ENCODE data around the gene PKIG. TPM values are rescaled to one million over a fixed set of nuclear protein-coding genes. Genes with fewer than 3 reads are reported as not detected.
A peak's percentile ranks its signal among the peaks of the same experiment; 100 is the strongest.
"Not testable (repeated sequence)": the region's sequence is repeated elsewhere in the genome, so short reads cannot be mapped to it uniquely, and the experiment has no call there.

The PKIG gene
- total and polyA plus RNA-seq, 2 donors = 65.1 to 277 TPM

DNA sequence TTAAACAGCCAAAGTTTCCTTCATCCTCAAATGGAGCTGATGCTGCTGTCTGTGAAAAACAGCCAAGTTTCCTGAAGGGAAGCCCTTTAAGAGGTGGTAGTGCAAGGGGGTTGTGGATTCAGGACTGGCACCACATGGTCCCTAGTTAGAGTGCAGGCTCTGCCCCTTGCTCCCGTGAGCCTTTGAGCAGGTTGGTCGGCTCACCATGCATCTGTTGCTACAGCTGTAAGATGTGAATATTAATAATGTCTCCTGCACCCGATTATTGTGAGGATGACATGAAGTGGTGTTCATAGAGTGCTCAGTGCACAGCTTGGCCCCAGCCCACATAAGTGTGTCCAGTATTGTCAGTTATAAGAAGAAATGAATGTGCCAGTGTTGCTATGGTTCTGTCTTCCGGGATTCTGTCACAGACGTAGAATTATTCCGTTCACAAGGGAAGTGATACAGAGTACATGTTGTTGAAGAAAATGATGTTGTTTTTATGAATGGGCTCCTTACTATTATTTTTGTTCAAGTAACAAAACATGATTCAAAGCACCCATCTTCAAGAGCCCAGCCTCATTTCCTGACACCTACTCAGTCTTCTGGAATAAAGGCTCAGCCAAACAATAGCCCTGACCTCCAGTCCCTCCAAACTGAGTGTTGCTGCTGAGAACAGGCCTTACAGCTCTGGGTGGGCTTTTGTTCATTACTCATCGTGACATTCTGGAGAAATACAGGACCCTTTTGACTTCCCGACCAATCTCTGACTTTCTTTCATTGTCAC is 2.9 kb upstream of the PKIG start:
- no peaks in the 10 kb centered on the region for H3K36me3 ChIP-seq (ENCODE audit: insufficient read depth)
- WGBS = 67% methylated on average over 8 of the region's 8 CpGs
- H3K4me3 ChIP-seq (ENCODE audit: low read depth, low read length) = no peak overlapping the region
- no peaks in the 10 kb centered on the region for H3K4me1 ChIP-seq (ENCODE audit: insufficient read depth)
- H3K27ac ChIP-seq (ENCODE audit: low read depth) = no peak overlapping the region
- DNase-seq (ENCODE audit: extremely low spot score) = no peak

DNA sequence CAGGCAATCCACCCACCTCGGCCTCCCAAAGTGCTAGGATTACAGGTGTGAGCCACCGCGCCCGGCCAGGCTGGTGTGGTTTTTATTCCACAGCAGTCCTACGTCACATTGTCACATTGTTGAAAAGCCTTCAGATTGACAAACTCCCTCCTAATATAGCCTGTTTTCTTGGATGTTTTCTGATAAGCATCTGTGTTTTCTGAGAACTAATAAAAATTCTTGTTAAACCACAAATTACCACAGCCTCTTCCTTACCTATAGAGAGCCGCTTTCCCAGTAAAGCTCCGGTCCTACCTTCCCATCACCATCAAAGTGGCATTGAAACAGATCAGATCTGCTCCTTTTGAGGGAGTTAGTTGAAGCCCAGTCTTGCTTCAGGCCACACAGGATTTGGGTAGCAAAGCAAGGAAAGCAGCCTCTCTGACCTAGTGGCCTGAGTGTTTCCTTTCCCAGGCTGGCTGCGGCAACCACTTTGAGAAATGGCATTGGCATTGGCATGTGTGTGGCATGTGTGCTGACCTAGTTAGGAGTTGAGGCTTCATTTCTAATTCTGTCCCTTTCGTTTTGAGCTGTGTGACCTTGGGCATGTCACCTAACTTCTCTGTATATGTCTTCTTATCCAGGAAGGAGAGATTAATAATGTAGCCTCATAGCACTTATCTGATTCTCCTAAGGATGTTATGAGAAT is 1.7 kb upstream of the PKIG start:
- 72% methylated on average over 9 of the region's 9 CpGs for WGBS
- no peak overlapping the region for H3K27ac ChIP-seq (ENCODE audit: low read depth)
- no peak overlapping the region for H3K4me3 ChIP-seq (ENCODE audit: low read depth, low read length)
- H3K4me1 ChIP-seq (ENCODE audit: insufficient read depth) = no peaks in the 10 kb centered on the region
- no peak for DNase-seq (ENCODE audit: extremely low spot score)
- H3K36me3 ChIP-seq (ENCODE audit: insufficient read depth) = no peaks in the 10 kb centered on the region

DNA sequence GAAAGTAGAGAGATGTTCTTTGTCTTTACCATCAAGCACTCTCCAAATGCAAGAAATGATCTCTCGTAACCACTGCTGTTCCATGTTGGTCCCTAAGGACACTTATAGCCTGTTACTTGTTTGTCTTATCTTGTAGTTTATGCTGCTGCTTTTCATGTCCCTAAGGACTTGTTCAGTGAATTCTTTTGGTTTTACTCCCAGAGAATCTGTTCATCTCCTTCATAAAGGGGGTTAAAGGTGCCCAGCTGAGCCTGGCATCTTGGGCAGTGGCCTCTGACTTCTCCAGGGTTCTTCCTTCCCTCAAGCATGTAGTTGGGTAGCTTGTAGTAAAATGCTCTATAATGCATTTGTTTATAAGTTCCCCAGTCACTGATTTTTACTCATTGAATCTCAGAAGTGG is 864 bp upstream of the PKIG start:
- DNase-seq (ENCODE audit: extremely low spot score) = no peak
- WGBS = 70% methylated on average over 1 of the region's 1 CpG
- Histone ChIP-seq H3K4me1 (ENCODE audit: insufficient read depth) (no peaks in the 10 kb centered on the region), H3K4me3 (ENCODE audit: low read depth, low read length) (no peak overlapping the region), H3K36me3 (ENCODE audit: insufficient read depth) (no peaks in the 10 kb centered on the region), H3K27ac (ENCODE audit: low read depth) (peak overlapping the region; percentile 78)

DNA sequence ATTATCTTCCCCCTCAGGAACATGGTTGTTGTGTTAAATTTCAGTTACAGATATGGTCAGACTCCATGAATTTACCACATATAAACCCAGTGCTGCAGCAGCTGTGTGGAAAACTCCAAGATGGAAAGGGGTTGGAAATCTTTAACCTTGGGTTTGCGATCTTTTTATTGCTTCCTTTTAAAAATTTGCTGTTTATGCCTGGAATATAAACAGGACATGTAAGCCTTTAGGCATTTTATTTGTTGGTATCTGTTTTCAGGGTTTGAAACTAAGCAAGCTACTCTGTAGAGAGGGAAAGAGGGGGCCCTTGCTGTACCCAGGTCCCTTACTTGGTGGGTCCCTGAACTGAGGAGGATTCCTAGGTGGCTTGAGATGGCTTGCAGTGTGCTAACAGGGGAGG is 778 bp downstream of the PKIG start:
- 20% methylated on average over 1 of the region's 1 CpG for WGBS
- H3K36me3 ChIP-seq (ENCODE audit: insufficient read depth) = no peaks in the 10 kb centered on the region
- H3K27ac ChIP-seq (ENCODE audit: low read depth) = peak overlapping the region; percentile 49
- H3K4me1 ChIP-seq (ENCODE audit: insufficient read depth) = no peaks in the 10 kb centered on the region
- peak overlapping the region; percentile 49 for H3K4me3 ChIP-seq (ENCODE audit: low read depth, low read length)
- DNase-seq (ENCODE audit: extremely low spot score) = no peak

GRCh38 chr20:44584162-44584561 is 1.8 kb downstream of the PKIG start:
- Histone ChIP-seq H3K4me3 (ENCODE audit: low read depth, low read length) (peak overlapping the region; percentile 49), H3K4me1 (ENCODE audit: insufficient read depth) (no peaks in the 10 kb centered on the region), H3K36me3 (ENCODE audit: insufficient read depth) (no peaks in the 10 kb centered on the region), H3K27ac (ENCODE audit: low read depth) (peak overlapping the region; percentile 64)
- DNase-seq (ENCODE audit: extremely low spot score) = no peak
- WGBS = 69% methylated on average over 4 of the region's 4 CpGs

DNA sequence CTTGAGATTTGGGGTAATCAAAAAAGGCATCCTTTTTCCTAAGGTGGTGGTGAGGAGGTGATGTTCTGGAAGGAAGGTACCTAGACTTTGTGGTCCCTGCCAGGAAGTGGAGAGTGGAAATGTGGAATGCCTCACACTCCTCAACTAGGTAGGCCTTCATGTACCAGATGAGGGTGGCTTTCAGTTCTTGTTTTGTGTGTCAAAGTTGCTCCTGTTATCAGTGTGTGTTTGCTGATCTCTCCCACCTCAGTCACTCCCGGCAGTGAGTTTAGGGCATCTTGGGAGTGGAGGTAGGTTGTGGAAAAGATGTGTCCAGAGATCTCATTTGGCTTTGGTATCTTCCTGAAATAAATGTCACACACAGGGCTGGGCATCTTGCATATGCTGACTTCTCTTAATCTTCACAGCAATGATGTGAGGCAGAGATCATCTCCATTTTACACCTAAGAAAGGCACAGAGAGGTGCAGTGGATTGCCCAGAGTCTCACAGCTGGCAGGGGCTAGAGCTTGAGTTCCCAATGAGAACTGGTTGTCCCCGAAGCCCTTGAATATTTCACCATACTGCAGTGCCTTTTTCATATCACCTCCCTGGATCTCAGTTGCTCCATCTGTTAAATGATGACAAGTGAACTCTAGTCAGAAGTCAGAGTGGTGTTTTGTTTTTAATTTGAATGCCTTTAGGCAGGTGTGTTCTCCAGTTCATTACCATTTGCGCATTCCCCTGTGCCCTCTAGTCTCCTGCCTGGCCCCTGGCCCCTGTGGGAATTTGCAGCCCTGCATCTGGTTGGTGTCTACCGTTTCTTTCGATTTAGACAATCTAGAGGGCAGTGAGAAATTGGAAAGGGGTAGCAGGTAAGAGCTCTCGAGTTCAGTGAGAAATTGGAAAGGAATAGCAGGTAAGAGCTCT is 2.9 kb downstream of the PKIG start:
- WGBS = 82% methylated on average over 6 of the region's 6 CpGs
- no peaks in the 10 kb centered on the region for H3K4me1 ChIP-seq (ENCODE audit: insufficient read depth)
- H3K36me3 ChIP-seq (ENCODE audit: insufficient read depth) = no peaks in the 10 kb centered on the region
- H3K27ac ChIP-seq (ENCODE audit: low read depth) = peak overlapping the region; percentile 31
- H3K4me3 ChIP-seq (ENCODE audit: low read depth, low read length) = peak overlapping the region; percentile 7
- no peak for DNase-seq (ENCODE audit: extremely low spot score)

DNA sequence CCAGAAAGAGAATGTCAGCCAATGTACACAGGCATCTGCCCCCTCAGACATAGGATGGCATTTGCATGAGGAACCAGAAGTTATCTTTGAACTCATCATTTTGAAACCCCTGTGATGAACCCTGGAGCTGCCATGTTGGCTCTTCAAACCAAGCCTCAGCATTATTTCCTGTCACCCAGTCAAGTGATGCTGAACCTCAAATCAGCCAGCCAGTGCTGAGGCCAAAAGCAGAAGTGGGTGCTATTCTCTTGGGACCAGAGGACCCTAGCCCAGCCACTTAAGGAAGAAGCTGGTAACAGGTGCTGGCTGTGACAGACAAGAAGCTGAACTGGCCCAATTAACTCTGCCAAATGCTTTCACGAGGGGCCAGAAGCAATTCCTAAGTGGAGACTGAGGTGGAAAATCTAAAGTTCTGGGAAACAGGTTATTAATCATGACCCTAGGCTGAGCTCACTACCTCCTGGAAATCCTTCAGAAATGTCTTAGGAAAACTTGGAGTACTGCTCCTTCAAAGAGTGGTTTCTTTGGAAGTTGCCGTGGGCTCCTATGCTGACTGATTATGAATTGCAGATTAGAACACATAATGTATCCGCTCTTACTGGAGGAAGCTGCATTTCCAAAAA is 4.0 kb downstream of the PKIG start:
- no peaks in the 10 kb centered on the region for H3K36me3 ChIP-seq (ENCODE audit: insufficient read depth)
- no peak overlapping the region for H3K4me3 ChIP-seq (ENCODE audit: low read depth, low read length)
- no peak overlapping the region for H3K27ac ChIP-seq (ENCODE audit: low read depth)
- no peaks in the 10 kb centered on the region for H3K4me1 ChIP-seq (ENCODE audit: insufficient read depth)
- 44% methylated on average over 3 of the region's 3 CpGs for WGBS
- no peak for DNase-seq (ENCODE audit: extremely low spot score)

DNA sequence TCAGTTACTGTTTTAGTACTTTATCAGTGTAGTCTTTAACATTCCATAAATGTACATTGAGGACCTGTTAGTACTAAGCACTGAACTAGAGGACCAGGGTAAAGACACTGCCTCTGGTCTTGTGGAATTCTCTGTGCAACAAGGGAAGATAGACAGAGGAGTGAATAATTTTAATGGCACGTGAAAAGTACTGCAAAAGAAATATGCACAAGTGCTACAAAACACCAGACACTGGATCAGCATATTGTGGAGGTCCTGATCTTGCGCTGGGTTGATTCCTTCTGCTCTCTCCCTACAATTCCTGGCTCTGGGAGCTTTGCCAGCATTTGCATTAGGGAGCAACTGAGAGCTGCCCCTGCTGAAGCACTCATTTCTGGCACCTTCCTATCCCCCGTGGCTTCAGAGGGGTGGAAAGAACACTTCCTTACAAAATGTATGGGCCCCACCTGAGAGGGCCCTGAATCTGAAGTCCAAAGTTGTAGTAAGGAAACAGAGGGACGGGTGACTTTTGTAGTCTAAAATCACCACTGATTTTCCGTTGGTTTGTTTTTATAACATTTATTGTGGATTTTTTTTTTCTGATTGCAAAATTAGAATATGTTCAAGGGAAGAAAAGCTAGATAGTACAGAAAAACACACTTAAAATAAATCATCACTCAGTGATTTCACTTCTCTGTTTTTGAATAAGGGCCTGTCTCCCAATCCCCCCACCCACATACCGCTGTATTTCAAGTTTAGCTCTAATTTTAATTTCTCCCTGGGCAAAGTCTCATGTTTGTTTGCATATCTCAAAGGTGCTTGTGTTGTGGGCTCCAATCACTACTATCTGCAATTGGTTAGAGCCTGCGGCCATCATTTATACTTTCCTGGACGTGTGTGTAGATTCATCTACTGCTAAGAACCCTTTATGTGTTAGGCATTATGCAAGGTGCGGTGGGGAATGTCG is 4.9 kb downstream of the PKIG start:
- WGBS = 64% methylated on average over 10 of the region's 10 CpGs
- Histone ChIP-seq H3K4me3 (ENCODE audit: low read depth, low read length) (no peak overlapping the region), H3K4me1 (ENCODE audit: insufficient read depth) (no peaks in the 10 kb centered on the region), H3K27ac (ENCODE audit: low read depth) (no peak overlapping the region), H3K36me3 (ENCODE audit: insufficient read depth) (no peaks in the 10 kb centered on the region)
- no peak for DNase-seq (ENCODE audit: extremely low spot score)

GRCh38 chr20:44588321-44588720 is 5.9 kb downstream of the PKIG start:
- H3K4me1 ChIP-seq (ENCODE audit: insufficient read depth); H3K36me3 ChIP-seq (ENCODE audit: insufficient read depth); H3K27ac ChIP-seq (ENCODE audit: low read depth); DNase-seq (ENCODE audit: extremely low spot score); H3K4me3 ChIP-seq (ENCODE audit: low read depth, low read length): not testable (repeated sequence)
- 98% methylated on average over 9 of the region's 9 CpGs for WGBS

- Histone ChIP-seq H3K4me1 (ENCODE audit: insufficient read depth) (no peaks in the 10 kb centered on the region), H3K27ac (ENCODE audit: low read depth) (no peak overlapping the region), H3K4me3 (ENCODE audit: low read depth, low read length) (no peak overlapping the region), H3K36me3 (ENCODE audit: insufficient read depth) (no peaks in the 10 kb centered on the region)
- WGBS = 79% methylated on average over 4 of the region's 4 CpGs
- DNase-seq (ENCODE audit: extremely low spot score) = no peak
These were observed 7.2 kb downstream of the PKIG start for GRCh38 chr20:44589537-44589936.

DNA sequence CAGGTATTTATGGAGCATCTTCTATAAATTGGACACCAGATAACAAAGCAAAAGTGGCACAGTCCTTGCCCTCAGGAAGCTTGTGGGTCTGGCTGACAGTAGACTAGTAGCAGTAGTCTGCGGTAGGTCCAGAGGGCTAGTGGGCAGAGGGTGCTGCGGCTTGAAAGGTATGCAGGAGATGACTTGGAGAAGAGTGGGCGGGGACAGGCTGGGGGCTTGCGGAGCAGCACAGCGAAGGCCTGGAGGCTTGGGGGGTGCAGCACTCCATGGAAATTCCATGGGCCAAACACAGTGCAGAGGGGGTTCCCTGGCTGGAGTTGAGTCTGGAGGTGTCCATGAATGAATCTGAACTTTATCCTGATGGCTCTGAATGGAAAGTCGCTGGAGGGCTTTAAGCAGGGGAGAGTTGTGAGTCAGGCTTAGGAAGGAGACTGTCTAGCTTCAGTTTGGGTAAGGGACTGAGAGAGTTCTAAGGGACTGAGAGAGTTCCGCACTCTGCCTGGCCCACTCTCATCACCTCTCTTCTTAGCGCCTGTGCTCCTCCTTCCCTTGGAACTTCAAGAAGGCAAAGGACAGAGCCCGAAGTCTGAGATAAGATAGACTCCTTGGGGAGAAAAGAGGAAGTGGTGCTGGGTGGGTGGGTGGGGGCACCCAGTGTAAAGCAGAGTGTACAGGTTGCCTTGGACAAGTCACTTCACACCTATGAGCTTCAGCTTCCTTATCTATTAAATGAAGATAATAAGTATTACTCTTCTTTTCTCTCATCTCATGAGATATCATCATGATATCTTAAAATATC is 8.8 kb downstream of the PKIG start:
- 85% methylated on average over 9 of the region's 9 CpGs for WGBS
- Histone ChIP-seq H3K4me1 (ENCODE audit: insufficient read depth) (no peaks in the 10 kb centered on the region), H3K27ac (ENCODE audit: low read depth) (no peak overlapping the region), H3K36me3 (ENCODE audit: insufficient read depth) (no peaks in the 10 kb centered on the region), H3K4me3 (ENCODE audit: low read depth, low read length) (no peak overlapping the region)
- DNase-seq (ENCODE audit: extremely low spot score) = no peak

- 67% methylated on average over 3 of the region's 3 CpGs for WGBS
- Histone ChIP-seq H3K4me1 (ENCODE audit: insufficient read depth) (no peaks in the 10 kb centered on the region), H3K27ac (ENCODE audit: low read depth) (no peak overlapping the region), H3K36me3 (ENCODE audit: insufficient read depth) (no peaks in the 10 kb centered on the region), H3K4me3 (ENCODE audit: low read depth, low read length) (no peak overlapping the region)
- DNase-seq (ENCODE audit: extremely low spot score) = no peak
These were observed 10.0 kb downstream of the PKIG start for GRCh38 chr20:44592366-44592765.
